ENCODE measurements around the gene PDZD2. TPM values are rescaled to one million over a fixed set of nuclear protein-coding genes. Genes with fewer than 3 reads are reported as not detected.
A peak's percentile ranks its signal among the peaks of the same experiment; 100 is the strongest.

Gene PDZD2
- total RNA-seq, 3 donors from 2014 or later (not counting 1 experiment from before 2014, with no cell fraction given) = 0.50 to 1.3 (median 0.66) TPM

GRCh38 chr5:31674371-31674951, 35.5 kb downstream of the PDZD2 start:
- intact Hi-C loops (cut with micrococcal nuclease) = no loop called here
- DNase-seq = no peak
- peak overlapping the region in 1 of 2 donors; percentile 39 for H3K27ac Mint-ChIP-seq
- no peaks in the 10 kb centered on the region for H3K4me1 Mint-ChIP-seq
- no peak overlapping the region for H3K27ac ChIP-seq (ENCODE audit: low read length)
- no peaks in the 10 kb centered on the region for H3K27me3 ChIP-seq (ENCODE audit: control insufficient read depth, insufficient read depth, low read length)
- H3K27me3 Mint-ChIP-seq (ENCODE audit: low read depth in 2 of 2) = peaks cover 0 to 9% of the 10 kb centered on the region in 2 donors
- H3K4me3 Mint-ChIP-seq = no peak overlapping the region
- H3K9me3 Mint-ChIP-seq = no peaks in the 10 kb centered on the region
- H3K4me1 ChIP-seq (ENCODE audit: control insufficient read depth, insufficient read depth, low read length) = no peaks in the 10 kb centered on the region
- no peak for TF ChIP-seq CTCF (IDR thresholded peaks at IDR 0.05)
- H3K4me3 ChIP-seq (ENCODE audit: low read length) = no peak overlapping the region
- no peaks in the 10 kb centered on the region for H3K36me3 Mint-ChIP-seq
- H3K36me3 ChIP-seq (ENCODE audit: control insufficient read depth, insufficient read depth, low read length) = no peaks in the 10 kb centered on the region
- 92% methylated on average over 7 of the region's 7 CpGs for WGBS (ENCODE audit: insufficient coverage)
- H3K9me3 ChIP-seq (ENCODE audit: control insufficient read depth, insufficient read depth, low read length) = no peaks in the 10 kb centered on the region
- no peak for ATAC-seq

GRCh38 chr5:31675472-31675871, 36.5 kb downstream of the PDZD2 start:
- Mint-ChIP-seq H3K9me3 (no peaks in the 10 kb centered on the region), H3K27ac (no peak overlapping the region), H3K4me3 (no peak overlapping the region), H3K27me3 (ENCODE audit: low read depth in 2 of 2) (peaks cover 0 to 9% of the 10 kb centered on the region in 2 donors), H3K4me1 (no peaks in the 10 kb centered on the region), H3K36me3 (no peaks in the 10 kb centered on the region)
- Histone ChIP-seq H3K9me3 (ENCODE audit: control insufficient read depth, insufficient read depth, low read length) (no peaks in the 10 kb centered on the region), H3K27ac (ENCODE audit: low read length) (no peak overlapping the region), H3K36me3 (ENCODE audit: control insufficient read depth, insufficient read depth, low read length) (no peaks in the 10 kb centered on the region), H3K4me3 (ENCODE audit: low read length) (no peak overlapping the region), H3K4me1 (ENCODE audit: control insufficient read depth, insufficient read depth, low read length) (no peaks in the 10 kb centered on the region), H3K27me3 (ENCODE audit: control insufficient read depth, insufficient read depth, low read length) (no peaks in the 10 kb centered on the region)
- ATAC-seq (no peak), DNase-seq (no peak)
- WGBS (ENCODE audit: insufficient coverage) = 91% methylated on average over 6 of the region's 6 CpGs
- intact Hi-C loops (cut with micrococcal nuclease) = no loop called here
- TF ChIP-seq CTCF (IDR thresholded peaks at IDR 0.05) = no peak

- intact Hi-C loops (cut with micrococcal nuclease) = no loop called here
- Histone ChIP-seq H3K27me3 (ENCODE audit: control insufficient read depth, insufficient read depth, low read length) (no peaks in the 10 kb centered on the region), H3K4me1 (ENCODE audit: control insufficient read depth, insufficient read depth, low read length) (no peaks in the 10 kb centered on the region), H3K36me3 (ENCODE audit: control insufficient read depth, insufficient read depth, low read length) (no peaks in the 10 kb centered on the region), H3K9me3 (ENCODE audit: control insufficient read depth, insufficient read depth, low read length) (no peaks in the 10 kb centered on the region), H3K4me3 (ENCODE audit: low read length) (no peak overlapping the region), H3K27ac (ENCODE audit: low read length) (no peak overlapping the region)
- DNase-seq (no peak), ATAC-seq (no peak)
- Mint-ChIP-seq H3K27me3 (ENCODE audit: low read depth in 2 of 2) (peaks cover 8 to 12% of the 10 kb centered on the region in 2 donors), H3K4me1 (no peaks in the 10 kb centered on the region), H3K9me3 (no peaks in the 10 kb centered on the region), H3K27ac (no peak overlapping the region), H3K36me3 (no peaks in the 10 kb centered on the region), H3K4me3 (no peak overlapping the region)
- 75% methylated on average over 6 of the region's 6 CpGs for WGBS (ENCODE audit: insufficient coverage)
- no peak for TF ChIP-seq CTCF (IDR thresholded peaks at IDR 0.05)
Observed at GRCh38 chr5:31678180-31678579, 39.2 kb downstream of the PDZD2 start.

GRCh38 chr5:31680528-31680927, 41.6 kb downstream of the PDZD2 start:
- Histone ChIP-seq H3K9me3 (ENCODE audit: control insufficient read depth, insufficient read depth, low read length) (no peaks in the 10 kb centered on the region), H3K4me3 (ENCODE audit: low read length) (no peak overlapping the region), H3K36me3 (ENCODE audit: control insufficient read depth, insufficient read depth, low read length) (no peaks in the 10 kb centered on the region), H3K27ac (ENCODE audit: low read length) (no peak overlapping the region), H3K4me1 (ENCODE audit: control insufficient read depth, insufficient read depth, low read length) (no peaks in the 10 kb centered on the region), H3K27me3 (ENCODE audit: control insufficient read depth, insufficient read depth, low read length) (no peaks in the 10 kb centered on the region)
- Mint-ChIP-seq H3K4me1 (no peaks in the 10 kb centered on the region), H3K27me3 (ENCODE audit: low read depth in 2 of 2) (peaks cover 11 to 22% of the 10 kb centered on the region in 2 donors), H3K9me3 (no peaks in the 10 kb centered on the region), H3K4me3 (no peak overlapping the region), H3K36me3 (no peaks in the 10 kb centered on the region), H3K27ac (no peak overlapping the region)
- 87% methylated on average over 12 of the region's 12 CpGs for WGBS (ENCODE audit: insufficient coverage)
- DNase-seq = no peak
- ATAC-seq = no peak
- intact Hi-C loops (cut with micrococcal nuclease) = no loop called here
- TF ChIP-seq CTCF (IDR thresholded peaks at IDR 0.05) = no peak

Data from natural killer cell (primary cell).